HepG2 (cell line): ENCODE measurements around the gene ADAMTS15. TPM values are rescaled to one million over a fixed set of nuclear protein-coding genes. Genes with fewer than 3 reads are reported as not detected.

Experiments
- ATAC-seq: fragments of 200-7000 bp; cut with Tn5 transposase; 3 replicates; pipeline ENCODE4 v1.9.1; 2020; ENCODE audit warnings: mild to moderate bottlenecking, moderate library complexity
- BruUV-seq: library from RNA; stranded (reverse); fragments of 400-500 nt; replicated peaks from 2 replicates; lab custom pipeline; 2021; lab: Mats Ljungman, UMichigan
- CTCF ChIA-PET: fragments of 300-600 bp; formaldehyde crosslinking; extraction: SDS; loops from one replicate; lab custom pipeline; 2021; ENCODE audit warnings: low total read pairs, inconsistent platforms, low intra/inter-chr PET ratio; lab: Yijun Ruan, JAX
- POLR2A ChIA-PET: fragments of 350-600 bp; sonication (Branson Sonifier 250); formaldehyde crosslinking; loops from one replicate; lab custom pipeline; 2020; ENCODE audit warnings: antibody characterized with exemption, inconsistent platforms; lab: Yijun Ruan, JAX
- DNase-seq: peaks from one replicate; pipeline ENCODE4 v3.0.0-alpha.2; 2015; ENCODE audit warnings: low spot score
- FAIRE-seq: peaks from 3 replicates; lab custom pipeline; 2011; peaks lifted over from hg19 to GRCh38; lab: Jason Lieb, UNC
- H2AFZ ChIP-seq: one replicate; pipeline ENCODE4 v1.6.1; 2011; ENCODE audit warnings: low read length, inconsistent platforms
- H3K27ac ChIP-seq: fragments of 300-600 bp; 3 replicates; pipeline ENCODE4 v1.8.0; 2011; ENCODE audit warnings: mixed run types, mild to moderate bottlenecking, mixed read lengths, low read length, inconsistent platforms; ENCODE audit not compliant: insufficient read depth; ENCODE audit errors: extremely low read length
- H3K27me3 ChIP-seq, 2 experiments: fragments of 200-600 bp in 1 of 2; 2 replicates in 1 of 2; 3 replicates in 1 of 2; pipeline versions ENCODE4 v1.6.0 to v1.8.0; 2011; ENCODE audit warnings: low read length in 2 of 2, mild to moderate bottlenecking in 2 of 2, moderate library complexity in 2 of 2, inconsistent platforms in 1 of 2; ENCODE audit not compliant: insufficient read depth in 2 of 2, control insufficient read depth in 1 of 2
- H3K36me3 ChIP-seq, 2 experiments: fragments of 200-600 bp in 1 of 2; replicated peaks in 1 of 2; 2 replicates in 1 of 2; 3 replicates in 1 of 2; pipeline versions ENCODE4 v1.5.1 to v1.8.0; 2011; ENCODE audit warnings: low read length in 2 of 2, inconsistent platforms in 1 of 2; ENCODE audit not compliant: insufficient read depth in 2 of 2, control insufficient read depth in 1 of 2
- H3K4me1 ChIP-seq: 2 replicates; pipeline ENCODE4 v1.5.1; 2012; ENCODE audit warnings: low read length, inconsistent platforms; ENCODE audit not compliant: insufficient read depth
- H3K4me2 ChIP-seq: 2 replicates; pipeline ENCODE4 v1.6.0; 2011; ENCODE audit warnings: low read depth, low read length, inconsistent platforms
- H3K4me3 ChIP-seq, 3 experiments: fragments of 200-600 bp in 1 of 3; sonication (generic), shearing (Covaris generic) in 1 of 3; replicated peaks in 1 of 3; 2 replicates each; pipeline ENCODE4 v1.5.1; 2011 to 2016; ENCODE audit warnings: low read length in 3 of 3, inconsistent platforms in 2 of 3, low read depth in 2 of 3, mild to moderate bottlenecking in 2 of 3, control low read depth in 1 of 3, mixed read lengths in 1 of 3; ENCODE audit not compliant: insufficient read depth in 1 of 3
- H3K79me2 ChIP-seq: one replicate; pipeline ENCODE4 v1.6.1; 2011; ENCODE audit warnings: low read length, inconsistent platforms; ENCODE audit not compliant: insufficient read depth
- H3K9ac ChIP-seq: 2 replicates; pipeline ENCODE4 v1.6.0; 2011; ENCODE audit warnings: mild to moderate bottlenecking, low read depth, low read length, inconsistent platforms; ENCODE audit not compliant: insufficient read depth
- H3K9me3 ChIP-seq: 2 replicates; pipeline ENCODE4 v1.5.1; 2012; ENCODE audit warnings: mild to moderate bottlenecking, low read length
- H4K20me1 ChIP-seq: 2 replicates; pipeline ENCODE4 v1.6.0; 2011; ENCODE audit warnings: inconsistent platforms, mild to moderate bottlenecking, low read length, moderate library complexity; ENCODE audit not compliant: insufficient read depth
- AKAP8 ChIP-seq: sonication (generic); formaldehyde crosslinking; IDR thresholded peaks from 2 replicates; pipeline ENCODE4 v1.5.1; 2020; ENCODE audit warnings: mild to moderate bottlenecking, missing genetic modification reagents
- CBX1 ChIP-seq: IDR thresholded peaks from one replicate; pipeline ENCODE4 v1.6.1; 2016; ENCODE audit warnings: antibody characterized with exemption, low read depth
- CENPBD1 ChIP-seq: sonication (generic); formaldehyde crosslinking; IDR thresholded peaks from 2 replicates; pipeline ENCODE4 v1.8.0; 2022; ENCODE audit warnings: missing genetic modification reagents, low read depth, mild to moderate bottlenecking, borderline replicate concordance
- FUBP1 ChIP-seq: sonication (generic); formaldehyde crosslinking; IDR thresholded peaks from 2 replicates; pipeline ENCODE4 v1.5.1; 2020; ENCODE audit warnings: missing genetic modification reagents, mild to moderate bottlenecking, borderline replicate concordance
- GZF1 ChIP-seq: sonication (generic); formaldehyde crosslinking; IDR thresholded peaks from 2 replicates; pipeline ENCODE4 v1.5.1; 2020; ENCODE audit warnings: mild to moderate bottlenecking, missing genetic modification reagents
- HNF4A ChIP-seq: sonication (generic); formaldehyde crosslinking; IDR thresholded peaks from 2 replicates; pipeline ENCODE4 v1.4.0; 2020; ENCODE audit warnings: missing genetic modification reagents
- NRL ChIP-seq: sonication (generic); formaldehyde crosslinking; IDR thresholded peaks from 2 replicates; pipeline ENCODE4 v1.5.0; 2020; ENCODE audit warnings: missing genetic modification reagents, mild to moderate bottlenecking, moderate library complexity, borderline replicate concordance
- PCBP1 ChIP-seq: fragments of 200-400 bp; formaldehyde crosslinking; IDR thresholded peaks from 2 replicates; pipeline ENCODE4 v1.6.1; 2017; ENCODE audit warnings: mild to moderate bottlenecking, low read depth, low read length, borderline replicate concordance
- SMARCE1 ChIP-seq: fragments of 450-650 bp; IDR thresholded peaks from 2 replicates; pipeline ENCODE4 v1.6.1; 2017; ENCODE audit warnings: borderline replicate concordance
- ZBTB42 ChIP-seq: sonication (generic); formaldehyde crosslinking; IDR thresholded peaks from 2 replicates; pipeline ENCODE4 v1.5.0; 2020; ENCODE audit warnings: mild to moderate bottlenecking, missing genetic modification reagents
- ZBTB46 ChIP-seq: sonication (generic); formaldehyde crosslinking; IDR thresholded peaks from 2 replicates; pipeline ENCODE4 v1.4.0; 2020; ENCODE audit warnings: mild to moderate bottlenecking, missing genetic modification reagents, borderline replicate concordance
- ZNF224 ChIP-seq: sonication (generic); formaldehyde crosslinking; IDR thresholded peaks from 2 replicates; pipeline ENCODE4 v1.5.0; 2020; ENCODE audit warnings: mild to moderate bottlenecking, missing genetic modification reagents
- ZNF335 ChIP-seq: sonication (generic); formaldehyde crosslinking; IDR thresholded peaks from 2 replicates; pipeline ENCODE4 v1.4.0; 2020; ENCODE audit warnings: missing genetic modification reagents
- ZNF782 ChIP-seq: sonication (generic); formaldehyde crosslinking; IDR thresholded peaks from 2 replicates; pipeline ENCODE4 v1.4.0; 2020; ENCODE audit warnings: missing genetic modification reagents, mild to moderate bottlenecking, borderline replicate concordance
- WGBS: methylation state at CpG from one replicate; pipeline ENCODE4 v1.1.6; 2017; ENCODE audit warnings: low lambda C conversion rate; 5-methylcytosine and 5-hydroxymethylcytosine counted together
- in situ Hi-C: cut with HindIII; loops from 2 replicates; pipeline ENCODE4 v1.10.0; 2017; ENCODE audit warnings: low pct_unique_long_range_greater_than_20kb; ENCODE audit not compliant: extremely low pct_ligation_motif_present
- intact Hi-C: fragments of 100-400 bp; cut with micrococcal nuclease; formaldehyde crosslinking; loops from one replicate; pipeline ENCODE4 v1.10.0; 2022; ENCODE audit not compliant: unreplicated experiment
- polyA plus RNA-seq, 8 experiments: library from polyadenylated mRNA; depleted of rRNA in 3 of 8; stranded (reverse) in 7 of 8; unstranded in 1 of 8; fragments of >200 nt; fragmentation: Illumina TruSeq in 4 of 8; extraction: Trizol in 4 of 8; gene quantifications; 2 replicates each; pipeline versions ENCODE4 v1.2.1 to v1.2.3, GENCODE V29; 2011 to 2016; ENCODE audit warnings: low read depth in 4 of 8, missing spikeins in 1 of 8, mixed read lengths in 1 of 8; ENCODE audit not compliant: insufficient read depth in 1 of 8
- total RNA-seq, 5 experiments: library from RNA; depleted of rRNA; stranded (reverse); fragments of >200 nt; fragmentation: Illumina TruSeq; extraction: Trizol; gene quantifications; 2 replicates each; pipeline ENCODE4 v1.2.3, GENCODE V29; 2016; ENCODE audit warnings: low read depth in 1 of 5
- TF ChIP-seq, protein P1 (sequence below): sonication (generic); formaldehyde crosslinking; conservative IDR thresholded peaks from 2 replicates; pipeline ENCODE4 v1.4.0; 2020; ENCODE audit warnings: missing genetic modification reagents
- TF ChIP-seq, protein P2 (sequence below): sonication (generic); formaldehyde crosslinking; IDR thresholded peaks from 2 replicates; pipeline ENCODE4 v1.4.0; 2020; ENCODE audit warnings: missing genetic modification reagents
- TF ChIP-seq, protein P3 (sequence below): sonication (generic); formaldehyde crosslinking; IDR thresholded peaks from 2 replicates; pipeline ENCODE4 v1.5.0; 2020; ENCODE audit warnings: missing genetic modification reagents

The ADAMTS15 gene
- total and polyA plus RNA-seq, 2 of the 13 experiments (the other 11 are each of a cell fraction or from before 2014, with no cell fraction given) = 0.01 to 0.02 TPM

DNA sequence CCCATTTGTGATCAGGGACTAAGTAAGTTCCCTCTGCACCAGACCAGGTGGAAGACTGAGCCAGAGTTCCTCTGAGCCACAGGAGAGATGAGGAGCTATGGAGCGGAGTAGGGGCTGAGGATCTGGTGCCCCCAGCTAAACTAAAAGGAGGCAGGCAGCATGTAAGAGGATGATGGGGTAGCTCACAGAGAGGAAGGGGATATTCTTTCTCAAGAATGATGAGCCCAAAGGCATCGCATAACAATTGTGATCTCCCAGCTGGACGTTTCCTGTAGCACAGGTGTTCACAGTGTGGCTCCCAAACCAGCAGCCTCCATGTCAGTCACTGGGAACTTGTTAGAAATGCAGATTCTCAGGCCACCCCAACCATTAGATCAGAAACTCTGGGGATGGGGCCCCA lies 44.5 kb upstream of the ADAMTS15 start:
- ChIA-PET CTCF (no interaction called here), POLR2A (no interaction called here)
- H3K79me2 ChIP-seq = no peaks in the 10 kb centered on the region
- no peak overlapping the region for H3K9ac ChIP-seq
- H2AFZ ChIP-seq = no peak overlapping the region
- no peak for ATAC-seq
- BruUV-seq = no TSS peak
- H3K36me3 ChIP-seq = no peaks in the 10 kb centered on the region
- no peaks in the 10 kb centered on the region for H3K9me3 ChIP-seq
- in situ Hi-C loops = no loop called here
- DNase-seq = no peak
- no peak overlapping the region for H3K27ac ChIP-seq
- FAIRE-seq = no peak
- H3K4me3 ChIP-seq = no peak overlapping the region
- H3K4me1 ChIP-seq = no peaks in the 10 kb centered on the region
- H3K4me2 ChIP-seq = no peak overlapping the region
- 50% methylated on average over 1 of the region's 3 CpGs for WGBS
- intact Hi-C loops = no loop called here
- peaks cover 10 to 53% of the 10 kb centered on the region in 2 experiments; a peak in 4 of 5 replicates for H3K27me3 ChIP-seq
- no peaks in the 10 kb centered on the region for H4K20me1 ChIP-seq
- TF ChIP-seq ZNF782 (CRISPR knock-in tag) (no peak), PCBP1 (no peak), ZNF335 (CRISPR knock-in tag) (no peak), CBX1 (no peak), AKAP8 (CRISPR knock-in tag) (no peak), ZNF224 (CRISPR knock-in tag) (no peak), FUBP1 (CRISPR knock-in tag) (no peak), GZF1 (CRISPR knock-in tag) (no peak), NRL (no peak), ZBTB46 (CRISPR knock-in tag) (no peak), CENPBD1 (no peak), ZBTB42 (CRISPR knock-in tag) (no peak), SMARCE1 (no peak), HNF4A (CRISPR knock-in tag) (no peak)
- TF ChIP-seq, protein P1, sequence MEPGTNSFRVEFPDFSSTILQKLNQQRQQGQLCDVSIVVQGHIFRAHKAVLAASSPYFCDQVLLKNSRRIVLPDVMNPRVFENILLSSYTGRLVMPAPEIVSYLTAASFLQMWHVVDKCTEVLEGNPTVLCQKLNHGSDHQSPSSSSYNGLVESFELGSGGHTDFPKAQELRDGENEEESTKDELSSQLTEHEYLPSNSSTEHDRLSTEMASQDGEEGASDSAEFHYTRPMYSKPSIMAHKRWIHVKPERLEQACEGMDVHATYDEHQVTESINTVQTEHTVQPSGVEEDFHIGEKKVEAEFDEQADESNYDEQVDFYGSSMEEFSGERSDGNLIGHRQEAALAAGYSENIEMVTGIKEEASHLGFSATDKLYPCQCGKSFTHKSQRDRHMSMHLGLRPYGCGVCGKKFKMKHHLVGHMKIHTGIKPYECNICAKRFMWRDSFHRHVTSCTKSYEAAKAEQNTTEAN (CRISPR knock-in tag) = no peak
- TF ChIP-seq, protein P2, sequence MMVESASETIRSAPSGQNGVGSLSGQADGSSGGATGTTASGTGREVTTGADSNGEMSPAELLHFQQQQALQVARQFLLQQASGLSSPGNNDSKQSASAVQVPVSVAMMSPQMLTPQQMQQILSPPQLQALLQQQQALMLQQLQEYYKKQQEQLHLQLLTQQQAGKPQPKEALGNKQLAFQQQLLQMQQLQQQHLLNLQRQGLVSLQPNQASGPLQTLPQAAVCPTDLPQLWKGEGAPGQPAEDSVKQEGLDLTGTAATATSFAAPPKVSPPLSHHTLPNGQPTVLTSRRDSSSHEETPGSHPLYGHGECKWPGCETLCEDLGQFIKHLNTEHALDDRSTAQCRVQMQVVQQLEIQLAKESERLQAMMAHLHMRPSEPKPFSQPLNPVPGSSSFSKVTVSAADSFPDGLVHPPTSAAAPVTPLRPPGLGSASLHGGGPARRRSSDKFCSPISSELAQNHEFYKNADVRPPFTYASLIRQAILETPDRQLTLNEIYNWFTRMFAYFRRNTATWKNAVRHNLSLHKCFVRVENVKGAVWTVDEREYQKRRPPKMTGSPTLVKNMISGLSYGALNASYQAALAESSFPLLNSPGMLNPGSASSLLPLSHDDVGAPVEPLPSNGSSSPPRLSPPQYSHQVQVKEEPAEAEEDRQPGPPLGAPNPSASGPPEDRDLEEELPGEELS = no peak
- TF ChIP-seq, protein P3, sequence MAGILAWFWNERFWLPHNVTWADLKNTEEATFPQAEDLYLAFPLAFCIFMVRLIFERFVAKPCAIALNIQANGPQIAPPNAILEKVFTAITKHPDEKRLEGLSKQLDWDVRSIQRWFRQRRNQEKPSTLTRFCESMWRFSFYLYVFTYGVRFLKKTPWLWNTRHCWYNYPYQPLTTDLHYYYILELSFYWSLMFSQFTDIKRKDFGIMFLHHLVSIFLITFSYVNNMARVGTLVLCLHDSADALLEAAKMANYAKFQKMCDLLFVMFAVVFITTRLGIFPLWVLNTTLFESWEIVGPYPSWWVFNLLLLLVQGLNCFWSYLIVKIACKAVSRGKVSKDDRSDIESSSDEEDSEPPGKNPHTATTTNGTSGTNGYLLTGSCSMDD = no peak
